Stimulated activated CD4-positive, alpha-beta T cell treated with anti-CD3 and anti-CD28 coated beads, Interleukin-1b, Interleukin-23, amount 100 ng/mL, for 4 hours (primary cell): ENCODE results near the gene NFIB.

ENCODE experiments used
- DNase-seq, 2 donors: peaks; one replicate each; pipeline ENCODE4 v3.0.0-alpha.2; 2020; ENCODE audit warnings: low read depth in 2 of 2

The NFIB gene

GRCh38 chr9:14306672-14307660 is 7.0 kb downstream of the NFIB start:
- no peak for DNase-seq

GRCh38 chr9:14306188-14306587 is 7.8 kb downstream of the NFIB start:
- no peak for DNase-seq

GRCh38 chr9:14304259-14304658 is 9.7 kb downstream of the NFIB start:
- DNase-seq: no peak

- no peak for DNase-seq
Measured at GRCh38 chr9:14303521-14303920, 10.4 kb downstream of the NFIB start.

- no peak for DNase-seq
Measured at GRCh38 chr9:14303100-14303499, 10.8 kb downstream of the NFIB start.

- DNase-seq: no peak
Measured at GRCh38 chr9:14302405-14302804, 11.5 kb downstream of the NFIB start.

GRCh38 chr9:14301583-14302021 is 12.3 kb downstream of the NFIB start:
- DNase-seq: no peak

- no peak for DNase-seq
Measured at GRCh38 chr9:14301006-14301405, 12.9 kb downstream of the NFIB start.

- no peak for DNase-seq
Measured at GRCh38 chr9:14300588-14300987, 13.4 kb downstream of the NFIB start.

GRCh38 chr9:14300040-14300439 is 13.9 kb downstream of the NFIB start:
- DNase-seq: no peak

GRCh38 chr9:14298601-14299022 is 15.3 kb downstream of the NFIB start:
- DNase-seq: no peak

GRCh38 chr9:14296495-14297113 is 17.3 kb downstream of the NFIB start:
- DNase-seq: no peak

- DNase-seq: no peak
Measured at GRCh38 chr9:14294659-14295058, 19.3 kb downstream of the NFIB start.

- DNase-seq: no peak
Measured at GRCh38 chr9:14293801-14294200, 20.1 kb downstream of the NFIB start.

- DNase-seq: no peak
Measured at GRCh38 chr9:14292181-14292739, 21.7 kb downstream of the NFIB start.

- DNase-seq: no peak
Measured at GRCh38 chr9:14289916-14290315, 24.0 kb downstream of the NFIB start.

GRCh38 chr9:14288433-14288832 is 25.5 kb downstream of the NFIB start:
- no peak for DNase-seq

GRCh38 chr9:14286121-14286520 is 27.8 kb downstream of the NFIB start:
- no peak for DNase-seq

GRCh38 chr9:14283276-14283675 is 30.7 kb downstream of the NFIB start:
- DNase-seq: no peak

GRCh38 chr9:14281876-14282275 is 32.1 kb downstream of the NFIB start:
- no peak for DNase-seq

GRCh38 chr9:14281136-14281795 is 32.7 kb downstream of the NFIB start:
- DNase-seq: no peak

- DNase-seq: no peak
Measured at GRCh38 chr9:14279671-14280070, 34.3 kb downstream of the NFIB start.
